Mesendoderm (in vitro differentiated cells): ENCODE data around the gene MASP2. TPM values are rescaled to one million over a fixed set of nuclear protein-coding genes. Genes with fewer than 3 reads are reported as not detected.
"Not testable (repeated sequence)": the region's sequence is repeated elsewhere in the genome, so short reads cannot be mapped to it uniquely, and the experiment has no call there.

ENCODE experiments used
- DNase-seq: peaks from one replicate; pipeline ENCODE4 v3.0.0; 2013
- H2AK5ac ChIP-seq: 2 replicates; pipeline ENCODE4 v1.6.1; 2013; ENCODE audit warnings: low read length, inconsistent platforms
- H2BK120ac ChIP-seq: 2 replicates; pipeline ENCODE4 v1.6.1; 2013; ENCODE audit warnings: low read depth, mild to moderate bottlenecking, low read length, moderate library complexity, mixed read lengths
- H2BK15ac ChIP-seq: replicated peaks from 2 replicates; pipeline ENCODE4 v1.6.1; 2013; ENCODE audit warnings: low read depth, mild to moderate bottlenecking, moderate library complexity
- H2BK5ac ChIP-seq: 2 replicates; pipeline ENCODE4 v1.6.1; 2013; ENCODE audit warnings: low read length, inconsistent platforms
- H3K18ac ChIP-seq: 2 replicates; pipeline ENCODE4 v1.6.1; 2013; ENCODE audit warnings: mild to moderate bottlenecking, low read length, mixed read lengths
- H3K23ac ChIP-seq: one replicate; pipeline ENCODE4 v1.6.1; 2013; ENCODE audit warnings: low read length
- H3K27ac ChIP-seq: 2 replicates; pipeline ENCODE4 v1.5.1; 2013; ENCODE audit warnings: low read depth, mild to moderate bottlenecking, inconsistent platforms, low read length, moderate library complexity
- H3K27me3 ChIP-seq: 2 replicates; pipeline ENCODE4 v1.6.1; 2013; ENCODE audit warnings: low read length, control low read depth, mild to moderate bottlenecking, inconsistent platforms; ENCODE audit not compliant: insufficient read depth, poor library complexity
- H3K36me3 ChIP-seq: 2 replicates; pipeline ENCODE4 v1.6.1; 2013; ENCODE audit warnings: low read length, inconsistent platforms; ENCODE audit not compliant: control insufficient read depth, insufficient read depth
- H3K4ac ChIP-seq: one replicate; pipeline ENCODE4 v1.6.1; 2013; ENCODE audit warnings: low read depth, mild to moderate bottlenecking, low read length, moderate library complexity
- H3K4me1 ChIP-seq: 2 replicates; pipeline ENCODE4 v1.6.1; 2013; ENCODE audit warnings: low read depth, low read length, inconsistent platforms; ENCODE audit not compliant: control insufficient read depth
- H3K4me2 ChIP-seq: 2 replicates; pipeline ENCODE4 v1.6.1; 2013; ENCODE audit warnings: low read length
- H3K4me3 ChIP-seq: 2 replicates; pipeline ENCODE4 v1.5.1; 2013; ENCODE audit warnings: mild to moderate bottlenecking, low read length
- H3K56ac ChIP-seq: one replicate; pipeline ENCODE4 v1.6.1; 2013; ENCODE audit warnings: low read length
- H3K79me1 ChIP-seq: 2 replicates; pipeline ENCODE4 v1.6.1; 2013; ENCODE audit warnings: low read length, inconsistent platforms
- H3K79me2 ChIP-seq: 2 replicates; pipeline ENCODE4 v1.6.1; 2013; ENCODE audit warnings: mild to moderate bottlenecking, low read length; ENCODE audit not compliant: control insufficient read depth, insufficient read depth
- H3K9ac ChIP-seq: 2 replicates; pipeline ENCODE4 v1.6.1; 2013; ENCODE audit warnings: low read length, inconsistent platforms
- H4K5ac ChIP-seq: one replicate; pipeline ENCODE4 v1.6.1; 2013; ENCODE audit warnings: low read length
- H4K8ac ChIP-seq: one replicate; pipeline ENCODE4 v1.6.1; 2013; ENCODE audit warnings: low read depth, mild to moderate bottlenecking, control low read depth, low read length, moderate library complexity
- WGBS: extraction: QIAGEN DNeasy Blood & Tissue Kit; methylation state at CpG from one replicate; pipeline ENCODE4 v1.1.7; 2013; ENCODE audit warnings: low lambda C conversion rate, missing lambda C conversion rate; ENCODE audit not compliant: insufficient coverage; ENCODE audit errors: extremely low coverage; 5-methylcytosine and 5-hydroxymethylcytosine counted together
- polyA plus RNA-seq, 2 experiments: library from polyadenylated mRNA; stranded (reverse); fragments of 200-250 nt; gene quantifications; one replicate each; pipeline ENCODE4 v1.2.3, GENCODE V29; 2013

Gene MASP2
- polyA plus RNA-seq (2013, experiment 1 of 2): 0.52 TPM
- polyA plus RNA-seq (2013, experiment 2 of 2): 0.38 TPM

DNA sequence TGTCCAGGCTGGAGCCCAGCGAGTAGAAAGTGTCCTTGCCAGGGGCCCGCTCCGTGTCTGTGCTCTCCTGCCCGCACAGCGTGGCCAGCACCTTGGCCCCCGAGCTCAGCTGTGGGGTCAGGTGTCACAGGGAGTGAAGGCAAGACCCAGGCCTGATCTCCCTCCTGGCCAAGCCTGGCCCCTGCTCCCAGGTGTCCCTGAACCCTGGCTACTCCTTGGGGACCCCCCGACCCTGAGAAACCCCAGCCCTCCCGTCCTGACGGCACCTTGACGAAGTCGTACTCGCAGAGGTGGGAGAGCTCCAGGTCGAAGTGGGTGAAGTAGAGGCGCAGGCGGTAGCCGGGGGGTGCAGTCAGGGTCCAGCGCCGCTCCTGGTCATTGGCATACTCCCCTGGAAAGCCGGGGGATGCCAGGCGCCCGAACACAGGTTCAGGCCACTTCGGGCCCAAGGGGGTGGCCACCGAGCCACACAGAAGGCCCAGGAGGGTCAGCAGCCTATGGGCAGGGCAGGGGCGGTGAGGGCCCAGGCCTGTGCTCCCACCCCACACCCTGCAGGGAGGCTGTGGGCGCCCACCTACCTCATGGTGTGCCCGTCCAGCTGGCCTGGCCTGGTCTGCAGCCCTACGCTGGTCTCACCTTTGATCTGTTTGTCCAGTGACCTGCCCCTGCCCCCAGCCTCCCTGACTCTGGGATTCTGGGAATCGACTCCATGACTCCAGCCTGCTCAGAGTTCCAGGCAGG lies at the start of gene MASP2:
Gene MASP2 (minus strand): TSS at position 615 of the 741 bp plus-strand sequence. CDS start 32 bp downstream, at position 583.
- Histone ChIP-seq H3K4me1 (no peaks in the 10 kb centered on the region), H3K4ac (no peak within 1 kb of the TSS), H3K23ac (no peak within 1 kb of the TSS), H3K9ac (no peak within 1 kb of the TSS), H2AK5ac (no peak within 1 kb of the TSS), H2BK5ac (no peak within 1 kb of the TSS), H4K8ac (no peak within 1 kb of the TSS), H3K56ac (no peak within 1 kb of the TSS), H3K27ac (no peak within 1 kb of the TSS), H2BK120ac (no peak within 1 kb of the TSS), H3K79me2 (no peaks in the 10 kb centered on the region), H3K79me1 (no peaks in the 10 kb centered on the region), H3K4me3 (no peak within 1 kb of the TSS), H3K27me3 (no peaks in the 10 kb centered on the region), H3K4me2 (no peak within 1 kb of the TSS), H3K36me3 (no peaks in the 10 kb centered on the region), H2BK15ac (no peak within 1 kb of the TSS), H3K18ac (no peak within 1 kb of the TSS), H4K5ac (no peak within 1 kb of the TSS)
- no CpG with 5 or more reads among the region's 28 CpGs for WGBS
- no peak for DNase-seq

GRCh38 chr1:11083784-11084183 lies 36.7 kb upstream of the MASP2 start:
- not testable (repeated sequence) for H3K4me1 ChIP-seq, H4K8ac ChIP-seq, H2AK5ac ChIP-seq, H3K18ac ChIP-seq, H2BK120ac ChIP-seq, H3K4me3 ChIP-seq, DNase-seq, H2BK15ac ChIP-seq, H3K27me3 ChIP-seq, H3K79me1 ChIP-seq, H3K4me2 ChIP-seq, H3K4ac ChIP-seq, H3K9ac ChIP-seq, H3K27ac ChIP-seq, H3K79me2 ChIP-seq, H3K23ac ChIP-seq, H2BK5ac ChIP-seq, H3K56ac ChIP-seq, H4K5ac ChIP-seq
- H3K36me3 ChIP-seq: peaks cover 14% of the 10 kb centered on the region
- no CpG with 5 or more reads among the region's 3 CpGs for WGBS

GRCh38 chr1:11080931-11081330 lies 33.9 kb upstream of the MASP2 start:
- Histone ChIP-seq H3K4me1 (no peaks in the 10 kb centered on the region), H3K4me2 (no peak overlapping the region), H4K5ac (no peak overlapping the region), H3K4ac (no peak overlapping the region), H3K79me2 (no peaks in the 10 kb centered on the region), H3K27ac (no peak overlapping the region), H3K18ac (no peak overlapping the region), H3K23ac (no peak overlapping the region), H3K36me3 (peaks cover 22% of the 10 kb centered on the region), H2BK15ac (no peak overlapping the region), H3K9ac (no peak overlapping the region), H2BK5ac (no peak overlapping the region), H2BK120ac (no peak overlapping the region), H3K56ac (no peak overlapping the region), H3K27me3 (no peaks in the 10 kb centered on the region), H2AK5ac (no peak overlapping the region), H3K79me1 (no peaks in the 10 kb centered on the region), H3K4me3 (no peak overlapping the region), H4K8ac (no peak overlapping the region)
- no CpG with 5 or more reads among the region's 12 CpGs for WGBS
- no peak for DNase-seq

DNA sequence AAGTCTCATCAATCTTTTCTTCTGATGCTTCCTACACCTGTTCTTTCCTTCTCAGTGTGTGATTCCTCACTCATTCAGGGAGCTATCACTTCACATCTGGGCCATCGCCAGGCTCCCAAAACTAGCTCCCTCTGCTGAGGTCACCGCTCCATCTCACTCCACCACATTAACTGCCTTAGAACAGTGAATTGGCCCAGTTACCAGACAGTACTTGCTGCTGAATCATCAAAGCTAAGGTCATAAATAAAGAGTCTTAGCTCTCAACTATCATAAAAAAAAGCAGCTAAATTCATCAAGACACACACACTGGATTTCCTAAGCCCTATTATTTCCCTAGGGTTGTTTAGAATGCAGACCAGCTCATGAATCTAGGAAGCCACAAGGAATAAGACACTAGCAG lies 31.6 kb upstream of the MASP2 start:
- Histone ChIP-seq H3K23ac (no peak overlapping the region), H3K56ac (no peak overlapping the region), H3K18ac (no peak overlapping the region), H3K4me1 (no peaks in the 10 kb centered on the region), H3K4me2 (no peak overlapping the region), H3K79me1 (no peaks in the 10 kb centered on the region), H3K4ac (no peak overlapping the region), H2BK120ac (no peak overlapping the region), H2AK5ac (no peak overlapping the region), H4K5ac (no peak overlapping the region), H3K9ac (no peak overlapping the region), H3K4me3 (no peak overlapping the region), H4K8ac (no peak overlapping the region), H2BK15ac (no peak overlapping the region), H3K27me3 (no peaks in the 10 kb centered on the region), H3K27ac (no peak overlapping the region), H3K79me2 (no peaks in the 10 kb centered on the region), H3K36me3 (peaks cover 23% of the 10 kb centered on the region), H2BK5ac (no peak overlapping the region)
- no peak for DNase-seq
- WGBS: no CpG with 5 or more reads among the region's 2 CpGs

DNA sequence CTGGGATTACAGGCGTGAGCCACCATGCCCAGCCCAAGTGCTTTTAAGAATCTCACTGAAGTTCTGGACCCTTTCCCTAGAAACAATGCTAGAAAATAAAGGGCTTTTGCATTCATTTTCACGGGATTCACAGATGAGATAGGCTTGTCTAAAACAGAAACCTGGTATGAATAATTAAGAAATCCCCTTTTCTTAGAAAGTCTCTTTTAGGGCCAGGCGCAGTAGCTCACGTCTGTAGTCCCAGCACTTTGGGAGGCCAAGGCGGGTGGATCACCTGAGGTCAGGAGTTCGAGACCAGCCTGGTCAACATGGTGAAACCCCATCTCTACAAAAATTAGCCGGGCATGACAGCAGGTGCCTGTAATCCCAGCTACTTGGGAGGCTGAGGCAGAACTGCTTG lies 26.4 kb upstream of the MASP2 start:
- H2BK5ac ChIP-seq, H3K27me3 ChIP-seq, H2BK15ac ChIP-seq, H2AK5ac ChIP-seq, H3K79me1 ChIP-seq, H3K4me3 ChIP-seq, H4K5ac ChIP-seq, H3K18ac ChIP-seq, H2BK120ac ChIP-seq, H3K4me2 ChIP-seq, H3K9ac ChIP-seq, H3K23ac ChIP-seq, H3K79me2 ChIP-seq, H3K4ac ChIP-seq, H3K56ac ChIP-seq, DNase-seq, H3K4me1 ChIP-seq, H4K8ac ChIP-seq, H3K27ac ChIP-seq: not testable (repeated sequence)
- WGBS: no CpG with 5 or more reads among the region's 7 CpGs
- H3K36me3 ChIP-seq: peaks cover 33% of the 10 kb centered on the region
